Measurements from ENCODE around the gene STAG3. TPM values are rescaled to one million over a fixed set of nuclear protein-coding genes. Genes with fewer than 3 reads are reported as not detected.

STAG3 gene
- total RNA-seq, 1 donor from 2014 or later: not detected

DNA sequence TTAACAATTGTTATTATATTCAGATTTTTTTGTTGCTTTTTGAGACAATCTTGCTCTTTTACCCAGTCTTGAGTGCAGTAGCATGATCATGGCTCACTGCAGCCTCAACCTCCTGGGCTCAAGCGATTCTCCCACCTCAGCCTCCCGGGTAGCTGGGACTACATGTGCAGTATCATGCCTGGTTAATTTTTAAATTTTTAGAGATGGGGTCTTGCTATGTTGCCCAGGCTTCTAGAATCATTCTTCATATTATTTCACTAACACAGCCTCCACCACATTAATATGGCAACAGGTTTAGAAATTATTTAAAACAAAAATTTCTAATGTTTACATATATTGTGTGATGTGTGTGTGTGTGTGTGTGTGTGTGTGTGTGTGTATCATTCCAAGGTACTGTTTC is 30.4 kb upstream of the STAG3 start:
- Histone ChIP-seq H3K4me1 (peaks cover 13% of the 10 kb centered on the region), H3K9me3 (no peaks in the 10 kb centered on the region), H3K36me3 (no peaks in the 10 kb centered on the region), H3K4me3 (no peak overlapping the region), H3K27ac (no peak overlapping the region), H3K27me3 (no peaks in the 10 kb centered on the region)
- DNase-seq (ENCODE audit: extremely low spot score in 2 of 2): no peak
- TF ChIP-seq POLR2A (IDR thresholded peaks at IDR 0.05): no peak
- TF ChIP-seq POLR2AphosphoS5 (IDR thresholded peaks at IDR 0.05; ENCODE audit: insufficient read depth in 1 of 2, low read depth in 1 of 2): no peak
- TF ChIP-seq CTCF (IDR thresholded peaks at IDR 0.05): no peak
- intact Hi-C loops (cut with DNase I): loop anchor here (10.0 kb wide), 1 partner anchor 48 kb away; no protein-coding TSS in a partner anchor

DNA sequence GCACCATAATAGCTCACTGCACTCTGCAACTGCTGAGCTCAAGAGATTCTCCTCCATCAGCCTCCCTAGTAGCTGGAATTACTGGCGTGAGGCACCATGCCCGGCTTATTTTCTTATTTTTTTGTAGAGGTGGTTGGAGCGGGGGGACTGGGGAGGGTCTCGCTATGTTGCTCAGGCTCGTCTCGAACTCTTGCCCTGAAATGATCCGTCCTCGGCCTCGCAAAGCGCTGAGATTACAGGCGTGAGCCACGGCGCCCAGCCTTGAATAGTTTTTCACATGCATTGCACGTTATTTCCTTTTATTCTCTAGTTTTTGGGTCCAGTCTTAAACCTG is 29.5 kb upstream of the STAG3 start:
- Histone ChIP-seq H3K4me3 (peak overlapping the region; percentile 27 to 84), H3K9me3 (no peaks in the 10 kb centered on the region), H3K36me3 (peaks cover 0 to 6% of the 10 kb centered on the region in 2 donors), H3K27ac (peak overlapping the region; percentile 61), H3K4me1 (peaks cover 14% of the 10 kb centered on the region), H3K27me3 (no peaks in the 10 kb centered on the region)
- DNase-seq (ENCODE audit: extremely low spot score in 2 of 2): no peak
- intact Hi-C loops (cut with DNase I): loop anchor here (10.0 kb wide), 1 partner anchor 47 kb away; no protein-coding TSS in a partner anchor
- no peak for TF ChIP-seq POLR2AphosphoS5 (IDR thresholded peaks at IDR 0.05; ENCODE audit: insufficient read depth in 1 of 2, low read depth in 1 of 2)
- no peak for TF ChIP-seq CTCF (IDR thresholded peaks at IDR 0.05)
- TF ChIP-seq POLR2A (IDR thresholded peaks at IDR 0.05): no peak

DNA sequence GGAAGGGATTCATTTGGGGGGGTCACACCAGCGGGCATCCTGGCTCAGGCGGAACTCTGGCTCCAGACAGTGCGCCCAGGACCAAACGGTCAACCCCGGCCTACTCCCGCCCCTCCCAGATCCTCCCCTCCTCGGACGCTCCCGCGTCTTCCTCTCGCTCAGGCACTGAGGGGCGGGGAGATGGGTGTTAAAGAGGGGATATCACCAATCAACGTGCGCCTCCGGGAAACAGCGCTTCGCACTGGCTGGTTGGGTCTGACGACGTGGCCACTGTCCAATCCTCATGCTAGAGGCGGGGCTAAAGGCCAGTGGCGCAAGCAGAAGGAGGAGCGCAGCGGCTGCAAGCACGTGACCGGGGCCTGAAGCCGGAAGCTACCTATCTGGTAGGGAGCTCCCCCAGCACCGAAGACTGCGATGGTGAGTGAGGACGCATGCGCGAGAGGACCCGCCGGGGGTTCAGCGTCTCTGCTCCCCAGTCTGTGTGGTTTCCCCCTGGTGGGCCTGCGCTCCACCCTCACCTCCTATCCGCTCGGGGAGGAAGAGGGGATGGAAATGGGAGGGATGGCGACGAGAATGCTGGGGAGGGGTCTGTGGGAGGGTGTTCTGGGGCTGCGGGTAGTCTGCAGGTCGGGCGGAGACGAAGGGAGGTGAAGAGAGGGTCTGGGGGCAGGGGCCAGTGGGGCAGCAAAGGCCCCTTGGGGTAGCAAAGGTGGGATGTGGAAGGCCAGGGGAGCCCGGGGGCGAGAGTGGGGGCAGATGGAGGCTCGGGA is 29.0 kb upstream of the STAG3 start, which contains the start of gene LAMTOR4:
LAMTOR4 (plus strand) TSS at position 360 of the 770 bp plus-strand sequence; CDS start at position 415, 55 bp downstream.
- no peaks in the 10 kb centered on the region for H3K9me3 ChIP-seq
- H3K4me1 ChIP-seq: peaks cover 20% of the 10 kb centered on the region
- TF ChIP-seq POLR2A (IDR thresholded peaks at IDR 0.05) (peak in 1 of 2 donors; percentile 56), POLR2AphosphoS5 (IDR thresholded peaks at IDR 0.05; ENCODE audit: insufficient read depth in 1 of 2, low read depth in 1 of 2) (peak; percentile 98 to 99), CTCF (IDR thresholded peaks at IDR 0.05) (no peak)
- H3K4me3 ChIP-seq: peak within 1 kb of the TSS; percentile 75 to 84
- H3K27ac ChIP-seq: peak within 1 kb of the TSS; percentile 90
- intact Hi-C loops (cut with DNase I): loop anchor here (10.0 kb wide), 1 partner anchor 46 kb away; no protein-coding TSS in a partner anchor
- H3K27me3 ChIP-seq: no peaks in the 10 kb centered on the region
- DNase-seq (ENCODE audit: extremely low spot score in 2 of 2): peak; percentile 98 to 99
- peaks cover 0 to 10% of the 10 kb centered on the region in 2 donors for H3K36me3 ChIP-seq

DNA sequence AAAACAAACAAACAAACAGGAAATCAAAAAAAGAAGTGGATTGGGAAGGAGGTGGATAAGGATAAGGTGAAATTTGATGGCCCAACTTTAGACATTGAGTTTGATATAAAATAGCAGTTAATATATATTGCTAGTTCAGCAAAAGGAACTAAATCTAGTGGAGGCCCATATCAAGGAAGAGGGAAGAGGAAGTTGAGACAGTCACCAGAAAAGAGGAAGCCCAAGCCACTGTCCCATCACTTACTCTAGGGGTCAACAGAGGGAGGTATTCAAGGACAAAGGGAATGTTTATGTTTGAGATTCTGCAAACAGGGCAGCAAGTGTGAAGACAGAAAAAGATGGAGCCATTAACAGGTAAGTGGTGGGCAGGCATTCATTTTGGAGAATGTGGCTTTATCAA is 25.3 kb upstream of the STAG3 start:
- no peak for DNase-seq (ENCODE audit: extremely low spot score in 2 of 2)
- Histone ChIP-seq H3K27ac (no peak overlapping the region), H3K4me3 (no peak overlapping the region), H3K36me3 (peaks cover 0 to 27% of the 10 kb centered on the region in 2 donors), H3K9me3 (no peaks in the 10 kb centered on the region), H3K4me1 (peaks cover 43% of the 10 kb centered on the region), H3K27me3 (no peaks in the 10 kb centered on the region)
- intact Hi-C loops (cut with DNase I): no loop called here
- TF ChIP-seq POLR2AphosphoS5 (IDR thresholded peaks at IDR 0.05; ENCODE audit: insufficient read depth in 1 of 2, low read depth in 1 of 2) (no peak), POLR2A (IDR thresholded peaks at IDR 0.05) (no peak), CTCF (IDR thresholded peaks at IDR 0.05) (no peak)
